Gastrocnemius medialis (tissue), 4 donors: ENCODE measurements around the gene NTN1.

Experiments
- CTCF ChIP-seq, 5 experiments: fragments of 450-650 bp in 3 of 5; fragments of 200-600 bp in 2 of 5; sonication (generic) in 2 of 5; IDR thresholded peaks in 4 of 5; conservative IDR thresholded peaks in 1 of 5; 1 replicate in 4 of 5; 2 replicates in 1 of 5; pipeline ENCODE4 v1.5.1; 2016 to 2019; ENCODE audit warnings: antibody characterized with exemption in 5 of 5, mild to moderate bottlenecking in 3 of 5, moderate library complexity in 3 of 5
- POLR2A ChIP-seq, 2 donors: fragments of 450-650 bp; IDR thresholded peaks; one replicate each; pipeline ENCODE4 v1.6.1; 2017; ENCODE audit warnings: antibody characterized with exemption in 2 of 2, mild to moderate bottlenecking in 2 of 2, moderate library complexity in 2 of 2

GRCh38 chr17:9237053-9237410 is 215.7 kb downstream of the NTN1 start:
- no peak for TF ChIP-seq CTCF (IDR thresholded peaks at IDR 0.05 in 4 of 5, conservative IDR thresholded peaks at IDR 0.05 in 1 of 5)
- TF ChIP-seq POLR2A (IDR thresholded peaks at IDR 0.05), result no peak
